ENCODE measurements around the gene EXD3.

The EXD3 gene

GRCh38 chr9:137313956-137314560 lies 108.9 kb downstream of the EXD3 start:
- DNase-seq = no peak

GRCh38 chr9:137313326-137313936 lies 109.5 kb downstream of the EXD3 start:
- no peak for DNase-seq

- DNase-seq = no peak
Observed at GRCh38 chr9:137312852-137313325, 110.1 kb downstream of the EXD3 start.

- DNase-seq = no peak
Observed at GRCh38 chr9:137311986-137312851, 110.7 kb downstream of the EXD3 start.

GRCh38 chr9:137311171-137311985 lies 111.6 kb downstream of the EXD3 start:
- DNase-seq = no peak

- no peak for DNase-seq
Observed at GRCh38 chr9:137310189-137311052, 112.5 kb downstream of the EXD3 start.

GRCh38 chr9:137309368-137310188 lies 113.4 kb downstream of the EXD3 start:
- no peak for DNase-seq

GRCh38 chr9:137308057-137308619 lies 114.8 kb downstream of the EXD3 start:
- no peak for DNase-seq

GRCh38 chr9:137307255-137308056 lies 115.5 kb downstream of the EXD3 start:
- DNase-seq = no peak

GRCh38 chr9:137306850-137307254 lies 116.1 kb downstream of the EXD3 start:
- DNase-seq = no peak

- no peak for DNase-seq
Observed at GRCh38 chr9:137306066-137306849, 116.7 kb downstream of the EXD3 start.

GRCh38 chr9:137305798-137306065 lies 117.2 kb downstream of the EXD3 start:
- DNase-seq = no peak

- peak; percentile 67 for DNase-seq
Observed at GRCh38 chr9:137305060-137305797, 117.7 kb downstream of the EXD3 start.

GRCh38 chr9:137304383-137305059 lies 118.4 kb downstream of the EXD3 start:
- DNase-seq = peak; percentile 38

- DNase-seq = no peak
Observed at GRCh38 chr9:137303893-137304382, 119.0 kb downstream of the EXD3 start.

- DNase-seq = no peak
Observed at GRCh38 chr9:137303151-137303892, 119.6 kb downstream of the EXD3 start.

Measured in DMS 273 treated with DMSO at 0.1 percent for 48 hours (cell line).